GM21381 (cell line): Measurements from ENCODE around the gene DYNC1H1.
"Not testable (repeated sequence)": the region's sequence is repeated elsewhere in the genome, so short reads cannot be mapped to it uniquely, and the experiment has no call there.

Experiments
- ATAC-seq: cut with Tn5 transposase; IDR thresholded peaks from one replicate; pipeline ENCODE4 v1.9.1; 2021; ENCODE audit warnings: mild to moderate bottlenecking, moderate library complexity; ENCODE audit not compliant: unreplicated experiment

DYNC1H1 gene

GRCh38 chr14:102058146-102058545 is 93.8 kb downstream of the DYNC1H1 start:
- ATAC-seq = no peak

GRCh38 chr14:102058961-102059360 is 94.6 kb downstream of the DYNC1H1 start:
- ATAC-seq = no peak

GRCh38 chr14:102063109-102063807 is 98.9 kb downstream of the DYNC1H1 start:
- peak; percentile 68 for ATAC-seq

GRCh38 chr14:102063808-102064429 is 99.5 kb downstream of the DYNC1H1 start:
- no peak for ATAC-seq

GRCh38 chr14:102064590-102064989 is 100.2 kb downstream of the DYNC1H1 start:
- ATAC-seq = not testable (repeated sequence)

- ATAC-seq = no peak
Observed at GRCh38 chr14:102066041-102066451, 101.7 kb downstream of the DYNC1H1 start.

- ATAC-seq = no peak
Observed at GRCh38 chr14:102071283-102071998, 107.1 kb downstream of the DYNC1H1 start.

- no peak for ATAC-seq
Observed at GRCh38 chr14:102074415-102074964, 110.1 kb downstream of the DYNC1H1 start.

GRCh38 chr14:102075155-102075554 is 110.8 kb downstream of the DYNC1H1 start:
- ATAC-seq = no peak

GRCh38 chr14:102077382-102077709 is 113.0 kb downstream of the DYNC1H1 start:
- no peak for ATAC-seq

GRCh38 chr14:102078361-102078791 is 114.0 kb downstream of the DYNC1H1 start:
- ATAC-seq = not testable (repeated sequence)

GRCh38 chr14:102078831-102079699 is 114.7 kb downstream of the DYNC1H1 start:
- no peak for ATAC-seq

GRCh38 chr14:102079700-102079979 is 115.3 kb downstream of the DYNC1H1 start:
- no peak for ATAC-seq

- no peak for ATAC-seq
Observed at GRCh38 chr14:102080183-102081080, 116.1 kb downstream of the DYNC1H1 start.

GRCh38 chr14:102081231-102082080 is 117.1 kb downstream of the DYNC1H1 start:
- no peak for ATAC-seq

GRCh38 chr14:102084522-102084921 is 120.1 kb downstream of the DYNC1H1 start:
- not testable (repeated sequence) for ATAC-seq

- no peak for ATAC-seq
Observed at GRCh38 chr14:102084931-102085330, 120.6 kb downstream of the DYNC1H1 start.

- no peak for ATAC-seq
Observed at GRCh38 chr14:102085488-102085887, 121.1 kb downstream of the DYNC1H1 start.
